ENCODE data around the gene SOWAHC. TPM values are rescaled to one million over a fixed set of nuclear protein-coding genes. Genes with fewer than 3 reads are reported as not detected.

Gene SOWAHC
- 18.5 TPM for total RNA-seq

GRCh38 chr2:109613922-109614714 lies at the start of gene SOWAHC, which contains the start of gene SEPTIN10:
Gene SOWAHC (plus strand): TSS chr2:109614364. CDS start chr2:109614490, 126 bp downstream.
Gene SEPTIN10 (minus strand): TSS chr2:109613966. CDS start chr2:109613827, 139 bp downstream.

Other genes starting within 250 kb of the SOWAHC start
- 58.6 TPM for gene SEPTIN10, start 398 bp upstream of the SOWAHC start, total RNA-seq
- 70.0 TPM for gene RGPD5, start 179.9 kb downstream of the SOWAHC start, total RNA-seq

Measured in metanephros (tissue), 1 donor.